Measurements from ENCODE around the gene MFAP2.

DNA sequence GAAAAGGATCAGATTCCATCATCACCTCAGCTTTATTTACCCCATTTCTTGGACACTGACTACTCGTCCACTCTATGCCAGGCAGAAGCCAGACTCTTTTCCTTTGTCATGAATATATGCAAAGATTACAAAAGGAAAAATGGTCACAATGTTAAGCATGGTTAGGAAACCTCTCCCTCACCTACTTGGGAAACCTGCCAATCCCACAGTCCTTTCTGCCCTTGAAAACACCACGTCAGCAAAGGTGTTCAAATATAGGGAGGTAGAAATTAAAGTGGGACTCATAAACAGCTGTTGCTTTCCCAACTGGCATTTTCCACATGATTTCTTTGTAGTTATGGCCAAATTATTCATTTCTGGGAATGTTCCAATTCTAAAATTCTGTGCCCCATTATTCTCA, 47.5 kb upstream of the MFAP2 start:
- TF ChIP-seq, protein P1, sequence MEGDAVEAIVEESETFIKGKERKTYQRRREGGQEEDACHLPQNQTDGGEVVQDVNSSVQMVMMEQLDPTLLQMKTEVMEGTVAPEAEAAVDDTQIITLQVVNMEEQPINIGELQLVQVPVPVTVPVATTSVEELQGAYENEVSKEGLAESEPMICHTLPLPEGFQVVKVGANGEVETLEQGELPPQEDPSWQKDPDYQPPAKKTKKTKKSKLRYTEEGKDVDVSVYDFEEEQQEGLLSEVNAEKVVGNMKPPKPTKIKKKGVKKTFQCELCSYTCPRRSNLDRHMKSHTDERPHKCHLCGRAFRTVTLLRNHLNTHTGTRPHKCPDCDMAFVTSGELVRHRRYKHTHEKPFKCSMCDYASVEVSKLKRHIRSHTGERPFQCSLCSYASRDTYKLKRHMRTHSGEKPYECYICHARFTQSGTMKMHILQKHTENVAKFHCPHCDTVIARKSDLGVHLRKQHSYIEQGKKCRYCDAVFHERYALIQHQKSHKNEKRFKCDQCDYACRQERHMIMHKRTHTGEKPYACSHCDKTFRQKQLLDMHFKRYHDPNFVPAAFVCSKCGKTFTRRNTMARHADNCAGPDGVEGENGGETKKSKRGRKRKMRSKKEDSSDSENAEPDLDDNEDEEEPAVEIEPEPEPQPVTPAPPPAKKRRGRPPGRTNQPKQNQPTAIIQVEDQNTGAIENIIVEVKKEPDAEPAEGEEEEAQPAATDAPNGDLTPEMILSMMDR (IDR thresholded peaks at IDR 0.05), result no peak
- no peak for TF ChIP-seq POLR2A (IDR thresholded peaks at IDR 0.05)
